ENCODE data around the gene CUX1.

CUX1 gene

DNA sequence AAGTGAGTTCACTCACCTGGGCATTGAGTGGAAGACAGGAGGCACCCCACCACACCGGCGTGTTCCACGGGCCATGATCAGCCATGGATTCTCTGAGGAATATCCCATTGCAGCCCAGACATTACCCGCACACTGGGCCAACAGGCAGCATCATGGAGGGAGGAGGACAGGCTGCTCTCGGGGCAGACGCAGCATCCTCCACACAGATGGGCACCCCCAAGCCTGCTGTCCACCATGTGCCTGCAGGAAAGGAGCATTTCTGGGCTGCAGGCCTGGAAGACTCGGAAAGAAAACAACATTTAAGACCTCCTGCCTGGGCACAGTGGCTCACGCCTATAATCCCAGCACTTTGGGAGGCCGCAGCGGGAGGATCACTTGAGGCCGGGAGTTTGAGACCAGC, 398.3 kb downstream of the CUX1 start:
- ATAC-seq (ENCODE audit: insufficient read depth, low read depth) (no peak), DNase-seq (no peak)
- H2AFZ ChIP-seq (ENCODE audit: low read depth, low read length), result no peak overlapping the region
- no peak overlapping the region for H3K9ac ChIP-seq (ENCODE audit: low read depth, low read length)
- no peaks in the 10 kb centered on the region for H3K27me3 ChIP-seq (ENCODE audit: insufficient read depth, low read length, poor library complexity)
- H4K20me1 ChIP-seq (ENCODE audit: insufficient read depth, low read length), result peaks cover 5% of the 10 kb centered on the region; the same call in 1 of the 2 replicates
- peaks cover 66% of the 10 kb centered on the region for H3K36me3 ChIP-seq (ENCODE audit: insufficient read depth, low read length)
- H3K4me2 ChIP-seq (ENCODE audit: insufficient read depth, low read length), result no peak overlapping the region
- no peak overlapping the region for H3K27ac ChIP-seq (ENCODE audit: low read length)
- TF ChIP-seq, protein P1, sequence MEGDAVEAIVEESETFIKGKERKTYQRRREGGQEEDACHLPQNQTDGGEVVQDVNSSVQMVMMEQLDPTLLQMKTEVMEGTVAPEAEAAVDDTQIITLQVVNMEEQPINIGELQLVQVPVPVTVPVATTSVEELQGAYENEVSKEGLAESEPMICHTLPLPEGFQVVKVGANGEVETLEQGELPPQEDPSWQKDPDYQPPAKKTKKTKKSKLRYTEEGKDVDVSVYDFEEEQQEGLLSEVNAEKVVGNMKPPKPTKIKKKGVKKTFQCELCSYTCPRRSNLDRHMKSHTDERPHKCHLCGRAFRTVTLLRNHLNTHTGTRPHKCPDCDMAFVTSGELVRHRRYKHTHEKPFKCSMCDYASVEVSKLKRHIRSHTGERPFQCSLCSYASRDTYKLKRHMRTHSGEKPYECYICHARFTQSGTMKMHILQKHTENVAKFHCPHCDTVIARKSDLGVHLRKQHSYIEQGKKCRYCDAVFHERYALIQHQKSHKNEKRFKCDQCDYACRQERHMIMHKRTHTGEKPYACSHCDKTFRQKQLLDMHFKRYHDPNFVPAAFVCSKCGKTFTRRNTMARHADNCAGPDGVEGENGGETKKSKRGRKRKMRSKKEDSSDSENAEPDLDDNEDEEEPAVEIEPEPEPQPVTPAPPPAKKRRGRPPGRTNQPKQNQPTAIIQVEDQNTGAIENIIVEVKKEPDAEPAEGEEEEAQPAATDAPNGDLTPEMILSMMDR (IDR thresholded peaks at IDR 0.05; ENCODE audit: borderline replicate concordance, extremely low read depth, low read length, poor library complexity, severe bottlenecking), result no peak
- no peak for TF ChIP-seq EZH2 (IDR thresholded peaks at IDR 0.05; ENCODE audit: borderline replicate concordance, low read depth, low read length, severe bottlenecking)
- H3K79me2 ChIP-seq (ENCODE audit: insufficient read depth, low read length), result no peaks in the 10 kb centered on the region
- no peak overlapping the region for H3K4me3 ChIP-seq (ENCODE audit: low read depth in 1 of 2, low read length in 2 of 2)
- H3K9me3 ChIP-seq (ENCODE audit: insufficient read depth, low read length, severe bottlenecking), result no peaks in the 10 kb centered on the region
- H3K4me1 ChIP-seq (ENCODE audit: insufficient read depth, low read length), result no peaks in the 10 kb centered on the region

DNA sequence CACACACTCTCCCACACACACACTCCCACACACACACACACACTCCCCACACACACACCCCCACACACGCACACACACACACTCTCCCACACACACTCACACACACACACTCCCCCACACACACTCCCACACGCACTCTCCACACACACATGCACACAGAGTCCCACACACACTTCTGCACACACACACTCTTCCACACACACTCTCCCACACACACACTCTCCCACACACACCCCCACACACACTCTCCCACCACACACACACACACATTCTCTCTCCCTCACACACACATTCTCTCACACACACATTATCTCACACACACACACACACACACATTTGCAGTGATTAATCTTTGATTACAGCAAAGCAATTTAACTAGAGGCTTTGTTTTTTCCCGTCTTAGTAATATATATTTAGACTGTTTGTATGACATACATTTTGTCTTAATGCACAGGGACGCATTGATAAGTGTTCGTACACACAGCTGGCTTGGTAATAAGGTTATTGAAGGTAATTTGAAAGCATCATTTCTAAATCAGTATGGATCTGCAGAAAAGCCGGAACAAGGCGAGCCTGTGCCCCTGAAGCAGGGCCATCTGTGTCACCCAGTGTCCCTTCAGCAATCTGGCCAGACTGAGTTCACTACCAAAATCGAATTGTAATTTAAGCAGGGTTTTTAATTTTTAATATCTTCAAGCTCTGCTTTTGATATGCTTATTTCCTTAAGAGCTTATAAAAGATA, 399.3 kb downstream of the CUX1 start:
- Histone ChIP-seq H2AFZ (ENCODE audit: low read depth, low read length) (no peak overlapping the region), H4K20me1 (ENCODE audit: insufficient read depth, low read length) (0 out of 2 replicates have a peak, but pooled peaks cover 5% of the 10 kb centered on the region), H3K4me2 (ENCODE audit: insufficient read depth, low read length) (no peak overlapping the region), H3K79me2 (ENCODE audit: insufficient read depth, low read length) (no peaks in the 10 kb centered on the region), H3K9ac (ENCODE audit: low read depth, low read length) (no peak overlapping the region), H3K36me3 (ENCODE audit: insufficient read depth, low read length) (peaks cover 56% of the 10 kb centered on the region), H3K4me3 (ENCODE audit: low read depth in 1 of 2, low read length in 2 of 2) (no peak overlapping the region), H3K27ac (ENCODE audit: low read length) (no peak overlapping the region), H3K4me1 (ENCODE audit: insufficient read depth, low read length) (no peaks in the 10 kb centered on the region), H3K27me3 (ENCODE audit: insufficient read depth, low read length, poor library complexity) (no peaks in the 10 kb centered on the region), H3K9me3 (ENCODE audit: insufficient read depth, low read length, severe bottlenecking) (no peaks in the 10 kb centered on the region)
- ATAC-seq (ENCODE audit: insufficient read depth, low read depth), result no peak
- DNase-seq, result no peak
- no peak for TF ChIP-seq EZH2 (IDR thresholded peaks at IDR 0.05; ENCODE audit: borderline replicate concordance, low read depth, low read length, severe bottlenecking)
- TF ChIP-seq, protein P1 (IDR thresholded peaks at IDR 0.05; ENCODE audit: borderline replicate concordance, extremely low read depth, low read length, poor library complexity, severe bottlenecking), result no peak

DNA sequence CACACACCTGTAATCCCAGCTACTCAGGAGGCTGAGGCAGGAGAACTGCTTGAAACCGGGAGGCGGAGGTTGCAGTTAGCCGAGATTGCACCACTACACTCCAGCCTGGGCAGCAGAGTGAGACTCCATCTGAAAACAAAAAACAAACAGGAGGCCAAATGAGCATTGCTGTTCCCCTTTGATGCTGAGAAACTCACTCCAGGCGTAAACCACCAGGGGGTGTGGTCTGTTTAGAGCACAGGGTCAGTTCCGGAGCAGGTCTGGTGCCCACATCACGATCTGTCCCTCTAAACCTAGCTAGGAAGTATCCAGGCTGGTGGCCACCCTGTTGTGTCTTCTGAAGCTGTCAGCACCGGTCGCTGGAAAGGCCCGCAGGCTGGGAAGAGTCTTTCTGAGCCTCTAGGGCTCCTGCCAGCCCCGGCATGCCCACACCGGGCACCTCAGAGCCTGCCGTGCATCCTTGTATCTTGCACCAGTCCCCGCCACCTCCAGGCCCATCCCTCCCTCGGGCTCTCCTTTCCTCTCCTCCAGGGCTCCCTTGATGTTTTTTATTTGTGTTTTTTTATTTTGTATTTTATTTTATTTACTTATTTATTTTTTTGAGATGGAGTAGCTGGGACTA, 402.9 kb downstream of the CUX1 start:
- H2AFZ ChIP-seq (ENCODE audit: low read depth, low read length), result no peak overlapping the region
- H3K9me3 ChIP-seq (ENCODE audit: insufficient read depth, low read length, severe bottlenecking), result no peaks in the 10 kb centered on the region
- H3K27me3 ChIP-seq (ENCODE audit: insufficient read depth, low read length, poor library complexity), result no peaks in the 10 kb centered on the region
- H3K36me3 ChIP-seq (ENCODE audit: insufficient read depth, low read length), result peaks cover 54% of the 10 kb centered on the region
- no peaks in the 10 kb centered on the region for H3K79me2 ChIP-seq (ENCODE audit: insufficient read depth, low read length)
- ATAC-seq (ENCODE audit: insufficient read depth, low read depth) (no peak), DNase-seq (no peak)
- no peak overlapping the region for H3K4me2 ChIP-seq (ENCODE audit: insufficient read depth, low read length)
- TF ChIP-seq, protein P1 (IDR thresholded peaks at IDR 0.05; ENCODE audit: borderline replicate concordance, extremely low read depth, low read length, poor library complexity, severe bottlenecking), result no peak
- TF ChIP-seq EZH2 (IDR thresholded peaks at IDR 0.05; ENCODE audit: borderline replicate concordance, low read depth, low read length, severe bottlenecking), result no peak
- no peak overlapping the region for H3K4me3 ChIP-seq (ENCODE audit: low read depth in 1 of 2, low read length in 2 of 2)
- H3K4me1 ChIP-seq (ENCODE audit: insufficient read depth, low read length), result no peaks in the 10 kb centered on the region
- H4K20me1 ChIP-seq (ENCODE audit: insufficient read depth, low read length), result peaks cover 7% of the 10 kb centered on the region; the same call in 1 of the 2 replicates
- H3K9ac ChIP-seq (ENCODE audit: low read depth, low read length), result no peak overlapping the region
- H3K27ac ChIP-seq (ENCODE audit: low read length), result no peak overlapping the region
